Right lobe of liver (tissue), 6 donors: ENCODE results near the gene DNLZ. TPM values are rescaled to one million over a fixed set of nuclear protein-coding genes. Genes with fewer than 3 reads are reported as not detected.

ENCODE experiments used
- ATAC-seq, 4 donors: fragments of 200-7000 bp; cut with Tn5 transposase; one replicate each; pipeline ENCODE4 v1.9.1; 2020; ENCODE audit warnings: mild to moderate bottlenecking in 4 of 4, moderate library complexity in 4 of 4
- DNase-seq, 3 donors: peaks; one replicate each; pipeline ENCODE4 v3.0.0-alpha.2; 2020
- H3K27ac ChIP-seq, 3 donors: fragments of 200-600 bp; one replicate each; pipeline ENCODE4 v1.8.0; 2022
- H3K27me3 ChIP-seq, 2 donors: fragments of 200-600 bp; one replicate each; pipeline ENCODE4 v1.8.0; 2022
- H3K36me3 ChIP-seq, 4 donors: fragments of 200-600 bp; sonication (generic) in 1 of 4; one replicate each; pipeline versions ENCODE4 v1.5.1 to v1.8.0; 2017 to 2022; ENCODE audit warnings: control low read depth in 1 of 4
- H3K4me1 ChIP-seq, 4 donors: fragments of 200-600 bp; sonication (generic) in 1 of 4; one replicate each; pipeline versions ENCODE4 v1.5.1 to v1.8.0; 2017 to 2022; ENCODE audit warnings: control low read depth in 1 of 4
- H3K4me3 ChIP-seq, 3 donors: fragments of 200-600 bp; one replicate each; pipeline ENCODE4 v1.8.0; 2022
- H3K9me3 ChIP-seq, 4 donors: fragments of 200-600 bp; sonication (generic) in 1 of 4; one replicate each; pipeline versions ENCODE4 v1.5.1 to v1.8.0; 2017 to 2022; ENCODE audit warnings: control low read depth in 1 of 4
- POLR2A ChIP-seq: fragments of 450-650 bp; IDR thresholded peaks from one replicate; pipeline ENCODE4 v1.6.1; 2017; ENCODE audit warnings: antibody characterized with exemption, mild to moderate bottlenecking
- WGBS: methylation state at CpG from one replicate; pipeline ENCODE4 v1.1.6; 2018; ENCODE audit warnings: low coverage, low lambda C conversion rate; ENCODE audit not compliant: insufficient coverage; ENCODE audit errors: missing lambda C conversion rate; 5-methylcytosine and 5-hydroxymethylcytosine counted together
- intact Hi-C, 2 donors: fragments of 100-400 bp; cut with DNase I; formaldehyde crosslinking; loops; one replicate each; pipeline versions ENCODE4 v1.11.2 to v1.14.1; 2022
- total RNA-seq, 6 experiments: library from RNA; depleted of rRNA in 2 of 6; stranded (reverse); fragments of >200 nt in 2 of 6; fragmentation: NEBNext Ultra II Directional in 3 of 6; extraction: Animal tissue kit (Norgen Biotek cat#: 25700) in 3 of 6; gene quantifications; one replicate each; pipeline versions ENCODE4 v1.1.0 to v1.2.4, GENCODE V29; 2016 to 2023
- TF ChIP-seq, protein P1 (sequence below), 4 donors: fragments of 200-600 bp in 3 of 4; fragments of 450-650 bp in 1 of 4; IDR thresholded peaks; one replicate each; pipeline versions ENCODE4 v1.5.1 to v1.8.0; 2016 to 2022; ENCODE audit warnings: antibody characterized with exemption in 4 of 4, mild to moderate bottlenecking in 2 of 4
- donor health status: DM: no; HTN: yes; CAD: no.
- donor health status: DM: no; HTN: no; CAD: no.
- donor health status: DM: no; HTN: no; CAD: no.
- donor health status: DM: no; HTN: yes; CAD: no.
- donor health status: DM: no; HTN: yes; CAD: no.

Gene DNLZ
- total RNA-seq, 6 experiments from 2014 or later: 5.0 to 26.0 (median 10.4) TPM

DNA sequence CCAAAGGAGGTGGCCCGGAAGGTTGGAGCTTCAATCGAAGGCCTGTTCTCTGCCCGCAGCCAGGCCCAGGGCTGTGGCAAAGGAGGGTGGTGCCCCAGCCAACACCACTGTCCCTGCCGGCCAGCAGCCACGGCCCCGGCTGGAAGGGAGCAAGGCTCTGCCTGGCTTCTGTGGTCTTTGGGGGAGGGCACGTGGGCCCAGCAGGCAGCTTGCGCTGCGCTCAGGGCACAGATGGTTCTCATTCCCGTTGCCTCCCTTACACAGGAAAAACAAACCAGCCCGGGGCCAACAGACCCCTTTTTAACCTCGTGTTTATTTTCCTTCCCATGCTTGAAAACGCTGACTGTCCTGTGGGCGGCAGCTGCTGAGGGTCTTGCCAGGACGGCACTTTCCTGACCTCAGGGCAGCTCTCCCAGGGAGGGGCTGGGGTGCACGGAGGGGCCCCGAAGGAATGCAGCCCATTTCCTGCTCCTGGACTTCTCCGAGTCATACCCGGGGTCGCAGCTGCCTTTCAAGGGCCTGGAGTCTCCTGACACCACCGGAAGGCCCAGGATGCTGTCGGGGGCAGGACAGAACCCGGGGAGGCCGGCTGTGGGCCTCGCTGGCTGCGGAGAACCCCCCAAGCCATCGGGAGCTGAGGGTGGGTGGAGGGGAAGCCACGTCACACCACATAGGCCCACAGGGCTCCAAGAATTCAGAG is 37.3 kb downstream of the DNLZ start:
- no peaks in the 10 kb centered on the region for H3K36me3 ChIP-seq
- H3K27me3 ChIP-seq: no peaks in the 10 kb centered on the region
- intact Hi-C loops: no loop called here
- no peaks in the 10 kb centered on the region for H3K4me1 ChIP-seq
- peak overlapping the region; percentile 40 to 57 (median 40) for H3K27ac ChIP-seq
- DNase-seq (no peak), ATAC-seq (peak; percentile 7 to 28 (median 21))
- no CpG with 5 or more reads among the region's 28 CpGs for WGBS
- no peak overlapping the region for H3K4me3 ChIP-seq
- H3K9me3 ChIP-seq: no peaks in the 10 kb centered on the region
- TF ChIP-seq, protein P1, sequence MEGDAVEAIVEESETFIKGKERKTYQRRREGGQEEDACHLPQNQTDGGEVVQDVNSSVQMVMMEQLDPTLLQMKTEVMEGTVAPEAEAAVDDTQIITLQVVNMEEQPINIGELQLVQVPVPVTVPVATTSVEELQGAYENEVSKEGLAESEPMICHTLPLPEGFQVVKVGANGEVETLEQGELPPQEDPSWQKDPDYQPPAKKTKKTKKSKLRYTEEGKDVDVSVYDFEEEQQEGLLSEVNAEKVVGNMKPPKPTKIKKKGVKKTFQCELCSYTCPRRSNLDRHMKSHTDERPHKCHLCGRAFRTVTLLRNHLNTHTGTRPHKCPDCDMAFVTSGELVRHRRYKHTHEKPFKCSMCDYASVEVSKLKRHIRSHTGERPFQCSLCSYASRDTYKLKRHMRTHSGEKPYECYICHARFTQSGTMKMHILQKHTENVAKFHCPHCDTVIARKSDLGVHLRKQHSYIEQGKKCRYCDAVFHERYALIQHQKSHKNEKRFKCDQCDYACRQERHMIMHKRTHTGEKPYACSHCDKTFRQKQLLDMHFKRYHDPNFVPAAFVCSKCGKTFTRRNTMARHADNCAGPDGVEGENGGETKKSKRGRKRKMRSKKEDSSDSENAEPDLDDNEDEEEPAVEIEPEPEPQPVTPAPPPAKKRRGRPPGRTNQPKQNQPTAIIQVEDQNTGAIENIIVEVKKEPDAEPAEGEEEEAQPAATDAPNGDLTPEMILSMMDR (IDR thresholded peaks at IDR 0.05): no peak
- TF ChIP-seq POLR2A: no peak

DNA sequence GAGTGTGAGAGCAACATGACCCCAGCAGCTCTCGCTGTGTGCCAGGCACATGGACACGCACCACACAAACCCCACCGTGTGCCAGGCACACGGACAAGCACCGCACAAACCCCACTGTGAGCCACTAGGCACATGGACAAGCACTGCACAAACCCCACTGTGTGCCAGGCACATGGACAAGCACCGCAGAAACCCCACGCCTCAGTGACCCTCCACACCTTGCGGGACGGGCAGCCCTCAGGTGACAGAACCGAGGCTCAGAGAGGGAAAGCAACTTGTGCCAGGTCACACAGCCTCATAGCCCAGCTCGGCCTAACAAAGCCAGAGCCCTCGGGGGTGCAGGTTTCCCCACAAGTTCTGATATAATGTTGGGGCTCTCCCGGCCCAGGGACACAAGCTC is 38.2 kb downstream of the DNLZ start:
- H3K36me3 ChIP-seq: no peaks in the 10 kb centered on the region
- no peak overlapping the region for H3K4me3 ChIP-seq
- intact Hi-C loops: no loop called here
- ATAC-seq (no peak), DNase-seq (no peak)
- no peak overlapping the region for H3K27ac ChIP-seq
- no peaks in the 10 kb centered on the region for H3K27me3 ChIP-seq
- TF ChIP-seq, protein P1 (IDR thresholded peaks at IDR 0.05): no peak
- no peak for TF ChIP-seq POLR2A
- no peaks in the 10 kb centered on the region for H3K4me1 ChIP-seq
- H3K9me3 ChIP-seq: no peaks in the 10 kb centered on the region
- WGBS: 80% methylated on average over 1 of the region's 13 CpGs

DNA sequence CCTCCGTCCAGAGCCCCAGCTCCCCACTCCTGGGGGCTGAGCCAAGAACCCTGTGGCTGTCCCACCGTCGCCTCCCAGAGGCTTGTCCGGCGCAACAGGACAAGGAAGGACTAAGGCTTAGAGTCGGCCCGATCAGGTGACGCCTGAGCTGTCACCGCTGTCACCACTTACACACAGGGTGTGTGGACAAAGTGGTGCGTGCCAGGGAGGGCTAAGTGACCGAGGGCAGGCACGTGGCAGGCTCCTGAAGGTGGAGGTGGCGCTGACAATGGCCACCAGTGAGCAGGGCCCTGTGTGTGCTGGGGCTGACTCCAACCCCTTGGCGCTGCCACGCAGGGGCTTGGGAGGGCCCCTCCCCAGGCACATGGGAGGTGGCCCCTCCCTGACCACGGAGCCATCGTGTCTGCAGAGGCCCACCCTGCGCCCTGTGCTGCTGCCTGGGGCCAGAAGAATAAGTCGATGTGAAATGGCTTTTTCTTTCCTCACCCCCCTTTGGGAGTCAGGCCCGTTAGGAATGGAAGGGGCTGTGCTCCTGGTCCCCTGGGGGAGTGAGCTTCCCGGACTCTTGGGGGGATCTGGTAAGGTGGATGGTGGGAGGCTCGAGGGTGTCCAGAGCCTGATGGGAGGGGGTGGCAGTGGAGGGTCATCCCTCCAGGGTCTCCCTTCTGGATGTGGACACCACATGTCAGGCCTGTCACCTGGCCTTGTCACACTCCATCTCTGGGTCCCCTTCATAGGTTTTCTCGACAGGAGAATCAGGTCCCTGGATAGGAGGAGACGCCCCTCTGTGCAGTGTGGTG is 38.8 kb downstream of the DNLZ start:
- intact Hi-C loops: no loop called here
- peak in 1 of 4 donors; percentile 31 for ATAC-seq
- no peaks in the 10 kb centered on the region for H3K9me3 ChIP-seq
- no peaks in the 10 kb centered on the region for H3K27me3 ChIP-seq
- DNase-seq: no peak
- H3K4me1 ChIP-seq: no peaks in the 10 kb centered on the region
- no peak overlapping the region for H3K27ac ChIP-seq
- TF ChIP-seq, protein P1 (IDR thresholded peaks at IDR 0.05): no peak
- TF ChIP-seq POLR2A: no peak
- 53% methylated on average over 2 of the region's 24 CpGs for WGBS
- H3K36me3 ChIP-seq: no peaks in the 10 kb centered on the region
- H3K4me3 ChIP-seq: no peak overlapping the region

DNA sequence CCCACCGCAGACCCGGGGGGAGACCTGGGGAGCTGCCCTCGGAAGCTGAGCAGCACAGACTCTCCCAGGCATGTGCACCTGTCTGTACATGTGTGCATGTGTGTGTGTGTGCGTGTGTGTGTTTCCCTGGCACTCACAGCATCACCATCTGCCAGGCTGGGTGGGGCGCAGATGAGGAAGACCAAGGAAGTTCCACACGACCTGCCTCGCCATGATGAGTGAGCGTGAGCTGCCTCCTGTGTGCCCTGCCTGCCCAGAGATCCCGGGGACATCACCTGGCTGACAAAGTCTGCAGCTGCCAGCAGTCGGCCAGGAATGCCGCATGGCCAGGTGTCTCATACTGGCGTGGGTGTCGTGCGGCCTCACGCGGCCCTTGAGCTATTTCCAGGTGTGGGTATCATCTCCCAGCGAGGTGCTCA is 40.2 kb downstream of the DNLZ start:
- TF ChIP-seq, protein P1 (IDR thresholded peaks at IDR 0.05): no peak
- no peak for TF ChIP-seq POLR2A
- intact Hi-C loops: no loop called here
- DNase-seq (no peak), ATAC-seq (no peak)
- no peaks in the 10 kb centered on the region for H3K27me3 ChIP-seq
- 70% methylated on average over 2 of the region's 17 CpGs for WGBS
- H3K36me3 ChIP-seq: no peaks in the 10 kb centered on the region
- H3K4me3 ChIP-seq: no peak overlapping the region
- no peaks in the 10 kb centered on the region for H3K4me1 ChIP-seq
- no peak overlapping the region for H3K27ac ChIP-seq
- H3K9me3 ChIP-seq: no peaks in the 10 kb centered on the region
